ENCODE results near the gene SLC46A2. TPM values are rescaled to one million over a fixed set of nuclear protein-coding genes. Genes with fewer than 3 reads are reported as not detected.

SLC46A2 gene
- total and polyA plus RNA-seq, 2 of the 8 experiments (the other 6 are each of a cell fraction or from before 2014, with no cell fraction given), result 0.03 TPM; not detected in 1

- Histone ChIP-seq H3K4me3 (ENCODE audit: extremely low read depth in 1 of 4, insufficient read depth in 2 of 4, low read depth in 3 of 4, low read length in 4 of 4) (no peak overlapping the region; a peak in 1 of 8 replicates), H3K23ac (ENCODE audit: insufficient read length) (no peak overlapping the region), H3K27ac (ENCODE audit: low read depth, low read length) (no peak overlapping the region), H3K4me1 (replicated peaks in 1 of 4; ENCODE audit: control insufficient read depth in 3 of 4, insufficient read depth in 4 of 4, low read length in 3 of 4) (peaks cover 7 to 19% (median 13%) of the 10 kb centered on the region in 4 experiments), H3K79me1 (ENCODE audit: low read depth, low read length) (peaks cover 2% of the 10 kb centered on the region; the same call in 1 of the 2 replicates), H2BK5ac (ENCODE audit: low read depth, low read length) (no peak overlapping the region), H3K14ac (ENCODE audit: insufficient read length) (no peak overlapping the region), H3K9ac (replicated peaks in 1 of 4; ENCODE audit: extremely low read depth in 1 of 4, low read depth in 3 of 4, low read length in 3 of 4) (no peak overlapping the region), H2AFZ (ENCODE audit: low read length) (no peak overlapping the region), H4K20me1 (replicated peaks in 1 of 2; ENCODE audit: control insufficient read depth in 1 of 2, insufficient read depth in 2 of 2, low read length in 2 of 2) (peaks cover 1 to 2% of the 10 kb centered on the region in 2 experiments), H3K4me2 (ENCODE audit: insufficient read depth in 1 of 2, low read depth in 2 of 2, low read length in 2 of 2) (peak overlapping the region in 1 of 2 experiments; percentile 22; a peak in 1 of 4 replicates), H4K91ac (replicated peaks; ENCODE audit: insufficient read length, low read length) (no peak overlapping the region), H3K27me3 (replicated peaks in 1 of 4; ENCODE audit: control insufficient read depth in 3 of 4, extremely low read depth in 1 of 4, insufficient read depth in 3 of 4, low read length in 3 of 4) (no peaks in the 10 kb centered on the region), H3K79me2 (ENCODE audit: control insufficient read depth in 1 of 2, insufficient read depth in 2 of 2, low read length in 2 of 2) (no peaks in the 10 kb centered on the region), H3K36me3 (ENCODE audit: control insufficient read depth in 2 of 4, insufficient read depth in 4 of 4, low read length in 3 of 4) (no peaks in the 10 kb centered on the region; a peak in 1 of 8 replicates), H2BK12ac (ENCODE audit: low read depth, low read length) (no peak overlapping the region), H2AK5ac (ENCODE audit: low read depth, low read length) (no peak overlapping the region), H3K18ac (ENCODE audit: extremely low read depth, low read length) (no peak overlapping the region), H3K4ac (replicated peaks; ENCODE audit: insufficient read length, low read depth, low read length) (no peak overlapping the region), H3K23me2 (ENCODE audit: low read depth, low read length) (0 out of 2 replicates have a peak, but pooled peaks cover 2% of the 10 kb centered on the region), H4K8ac (ENCODE audit: extremely low read depth, insufficient read depth, low read length) (no peak overlapping the region), H2BK20ac (ENCODE audit: low read length) (no peak overlapping the region), H3K56ac (replicated peaks; ENCODE audit: insufficient read length, low read depth, low read length) (no peak overlapping the region), H3K9me3 (ENCODE audit: insufficient read depth in 2 of 2, low read depth in 1 of 2, low read length in 1 of 2) (no peaks in the 10 kb centered on the region), H2BK15ac (ENCODE audit: low read length) (no peak overlapping the region), H2BK120ac (replicated peaks; ENCODE audit: low read depth, low read length) (no peak overlapping the region), H4K5ac (ENCODE audit: insufficient read length, low read depth, low read length) (no peak overlapping the region)
- FAIRE-seq, result no peak
- WGBS, 2 experiments (ENCODE audit: extremely low coverage in 1 of 2, insufficient coverage in 1 of 2, insufficient read length in 1 of 2, insufficient replicate concordance in 2 of 2, low coverage in 1 of 2, low lambda C conversion rate in 2 of 2, missing lambda C conversion rate in 1 of 2), result 74% methylated on average over 13 of the region's 13 CpGs; no CpG with 5 or more reads in 1 of the 2 experiments
- ChIA-PET POLR2A (ENCODE audit: partially characterized antibody) (no interaction called here), CTCF (ENCODE audit: partially characterized antibody) (interaction anchor here (0.6 to 4.5 kb wide), 11 partner anchors 10 to 182 kb away, joined by 3 to 25 read pairs (median 3); no protein-coding TSS in a partner anchor)
- peak in 1 of 2 experiments; percentile 51 for DNase-seq (ENCODE audit: low read depth in 1 of 2, low spot score in 2 of 2)
- peak in 1 of 2 experiments; percentile 16; a peak in 1 of 4 replicates for TF ChIP-seq RAD21 (IDR thresholded peaks at IDR 0.05 in 1 of 2, conservative IDR thresholded peaks at IDR 0.05 in 1 of 2; ENCODE audit: low read depth in 2 of 2, low read length in 2 of 2)
- no peak for TF ChIP-seq ATF3 (IDR thresholded peaks at IDR 0.05; ENCODE audit: insufficient read depth, low read depth, low read length)
- TF ChIP-seq CTCF (IDR thresholded peaks at IDR 0.05; ENCODE audit: control extremely low read depth in 1 of 3, insufficient read depth in 1 of 3, low read depth in 1 of 3, low read length in 3 of 3), result peak in 2 of 3 experiments; percentile 6 to 31; a peak in 1 of 4 replicates
- TF ChIP-seq YY1 (IDR thresholded peaks at IDR 0.05; ENCODE audit: low read depth, low read length), result no peak
- no peak for TF ChIP-seq SIN3A (conservative IDR thresholded peaks at IDR 0.05 in 1 of 2, IDR thresholded peaks at IDR 0.05 in 1 of 2; ENCODE audit: low read depth in 1 of 2, low read length in 2 of 2)
- TF ChIP-seq NANOG (IDR thresholded peaks at IDR 0.05; ENCODE audit: insufficient read depth, low read depth, low read length, poor library complexity, severe bottlenecking), result peak; percentile 51
Measured at GRCh38 chr9:112848316-112849151, 42.1 kb downstream of the SLC46A2 start.
